Ascending aorta (tissue), 2 donors: ENCODE measurements around the gene HILPDA. TPM values are rescaled to one million over a fixed set of nuclear protein-coding genes. Genes with fewer than 3 reads are reported as not detected.

ENCODE experiments used
- DNase-seq, 2 donors: peaks; one replicate each; pipeline ENCODE4 v3.0.0-alpha.2; 2019; ENCODE audit warnings: low spot score in 2 of 2
- H3K27ac ChIP-seq, 2 donors: fragments of 200-600 bp; sonication (generic); one replicate each; pipeline ENCODE4 v1.5.1; 2016 to 2017; ENCODE audit warnings: mild to moderate bottlenecking in 1 of 2
- H3K27me3 ChIP-seq: fragments of 200-600 bp; sonication (generic); one replicate; pipeline ENCODE4 v1.5.1; 2017
- H3K36me3 ChIP-seq, 2 donors: fragments of 200-600 bp; sonication (generic); one replicate each; pipeline ENCODE4 v1.5.1; 2016
- H3K4me1 ChIP-seq, 2 donors: fragments of 200-600 bp; sonication (generic); one replicate each; pipeline ENCODE4 v1.5.1; 2016 to 2017; ENCODE audit warnings: mild to moderate bottlenecking in 1 of 2
- H3K4me3 ChIP-seq, 2 donors: fragments of 200-600 bp; sonication (generic); one replicate each; pipeline ENCODE4 v1.5.1; 2016 to 2017; ENCODE audit warnings: mild to moderate bottlenecking in 1 of 2
- H3K9me3 ChIP-seq, 2 donors: fragments of 200-600 bp; sonication (generic); one replicate each; pipeline ENCODE4 v1.5.1; 2016
- CTCF ChIP-seq, 3 experiments: fragments of 200-600 bp in 2 of 3; fragments of 450-650 bp in 1 of 3; sonication (generic) in 2 of 3; IDR thresholded peaks; one replicate each; pipeline ENCODE4 v1.5.1; 2016 to 2019; ENCODE audit warnings: antibody characterized with exemption in 3 of 3, mild to moderate bottlenecking in 1 of 3, moderate library complexity in 1 of 3
- intact Hi-C: fragments of 100-400 bp; cut with DNase I; formaldehyde crosslinking; loops from one replicate; pipeline ENCODE4 v1.15.1; 2023
- total RNA-seq: library from RNA; depleted of rRNA; stranded (reverse); fragments of >200 nt; gene quantifications from one replicate; pipeline ENCODE4 v1.1.0, GENCODE V29; 2016

Gene HILPDA
- total RNA-seq, 1 donor from 2014 or later, result 19.3 TPM

GRCh38 chr7:128446306-128446705 is 9.4 kb upstream of the HILPDA start:
- no peak for DNase-seq
- no peaks in the 10 kb centered on the region for H3K4me1 ChIP-seq
- no peaks in the 10 kb centered on the region for H3K9me3 ChIP-seq
- H3K27me3 ChIP-seq, result no peaks in the 10 kb centered on the region
- intact Hi-C loops, result no loop called here
- TF ChIP-seq CTCF (IDR thresholded peaks at IDR 0.05), result no peak
- no peak overlapping the region for H3K4me3 ChIP-seq
- H3K36me3 ChIP-seq, result no peaks in the 10 kb centered on the region
- peak overlapping the region in 1 of 2 donors; percentile 64 for H3K27ac ChIP-seq

- no peak for TF ChIP-seq CTCF (IDR thresholded peaks at IDR 0.05)
- H3K27me3 ChIP-seq, result no peaks in the 10 kb centered on the region
- H3K36me3 ChIP-seq, result no peaks in the 10 kb centered on the region
- H3K4me3 ChIP-seq, result no peak overlapping the region
- H3K4me1 ChIP-seq, result no peaks in the 10 kb centered on the region
- H3K27ac ChIP-seq, result no peak overlapping the region
- intact Hi-C loops, result no loop called here
- no peak for DNase-seq
- H3K9me3 ChIP-seq, result no peaks in the 10 kb centered on the region
These were observed 7.6 kb upstream of the HILPDA start for GRCh38 chr7:128447941-128448564.

- no peak for DNase-seq
- no peak for TF ChIP-seq CTCF (IDR thresholded peaks at IDR 0.05)
These were observed 6.9 kb upstream of the HILPDA start for GRCh38 chr7:128448751-128449302.

GRCh38 chr7:128450409-128450808 is 5.3 kb upstream of the HILPDA start:
- no peaks in the 10 kb centered on the region for H3K27me3 ChIP-seq

More at GRCh38 chr7:128448751-128449302, 6.9 kb upstream of the HILPDA start:
- H3K9me3 ChIP-seq, result no peaks in the 10 kb centered on the region
- peaks cover under 1 to 2% of the 10 kb centered on the region in 2 donors for H3K4me1 ChIP-seq
- H3K27me3 ChIP-seq, result no peaks in the 10 kb centered on the region
- intact Hi-C loops, result no loop called here
- no peak overlapping the region for H3K27ac ChIP-seq
- no peak overlapping the region for H3K4me3 ChIP-seq
- no peaks in the 10 kb centered on the region for H3K36me3 ChIP-seq

GRCh38 chr7:128450913-128451312 is 4.8 kb upstream of the HILPDA start:
- no peaks in the 10 kb centered on the region for H3K27me3 ChIP-seq
- peak overlapping the region in 1 of 2 donors; percentile 59 for H3K27ac ChIP-seq
- TF ChIP-seq CTCF (IDR thresholded peaks at IDR 0.05), result no peak
- intact Hi-C loops, result no loop called here
- H3K4me1 ChIP-seq, result peaks cover 4 to 11% of the 10 kb centered on the region in 2 donors
- no peaks in the 10 kb centered on the region for H3K36me3 ChIP-seq
- H3K4me3 ChIP-seq, result no peak overlapping the region
- no peaks in the 10 kb centered on the region for H3K9me3 ChIP-seq
- no peak for DNase-seq

More at GRCh38 chr7:128450409-128450808, 5.3 kb upstream of the HILPDA start:
- no peak overlapping the region for H3K4me3 ChIP-seq
- TF ChIP-seq CTCF (IDR thresholded peaks at IDR 0.05), result no peak
- H3K36me3 ChIP-seq, result no peaks in the 10 kb centered on the region
- H3K27ac ChIP-seq, result peak overlapping the region in 1 of 2 donors; percentile 59
- intact Hi-C loops, result no loop called here
- no peak for DNase-seq
- H3K9me3 ChIP-seq, result no peaks in the 10 kb centered on the region
- peaks cover 4 to 11% of the 10 kb centered on the region in 2 donors for H3K4me1 ChIP-seq
